H1 (cell line): ENCODE data around the gene ARID5A.

Source experiments
- ATF3 ChIP-seq: IDR thresholded peaks from 2 replicates; pipeline ENCODE4 v1.6.1; 2011; ENCODE audit warnings: low read depth, mild to moderate bottlenecking, low read length; ENCODE audit not compliant: insufficient read depth
- CEBPB ChIP-seq: IDR thresholded peaks from 2 replicates; pipeline ENCODE4 v1.6.1; 2012; ENCODE audit warnings: low read depth, low read length
- CTCF ChIP-seq, 3 experiments: IDR thresholded peaks; 1 replicate in 2 of 3; 2 replicates in 1 of 3; pipeline versions ENCODE4 v1.5.1 to v1.6.1; 2011; ENCODE audit warnings: low read length in 3 of 3, mild to moderate bottlenecking in 3 of 3, inconsistent platforms in 2 of 3, low read depth in 1 of 3, moderate library complexity in 1 of 3; ENCODE audit not compliant: insufficient read depth in 1 of 3; ENCODE audit errors: control extremely low read depth in 1 of 3
- EGR1 ChIP-seq: IDR thresholded peaks from 2 replicates; pipeline ENCODE4 v1.6.1; 2011; ENCODE audit warnings: low read depth, low read length, borderline replicate concordance
- EP300 ChIP-seq, 2 experiments: IDR thresholded peaks; 1 replicate in 1 of 2; 2 replicates in 1 of 2; pipeline ENCODE4 v1.6.1; 2011 to 2012; ENCODE audit warnings: low read depth in 2 of 2, low read length in 2 of 2, mild to moderate bottlenecking in 2 of 2, borderline replicate concordance in 1 of 2, inconsistent platforms in 1 of 2, moderate library complexity in 1 of 2
- EZH2 ChIP-seq: fragments of 200-600 bp; sonication (generic); IDR thresholded peaks from 2 replicates; pipeline ENCODE4 v1.7.1; 2012; ENCODE audit warnings: low read depth, mild to moderate bottlenecking, moderate library complexity, low read length, inconsistent platforms; ENCODE audit not compliant: severe bottlenecking
- GTF2F1 ChIP-seq: IDR thresholded peaks from 2 replicates; pipeline ENCODE4 v1.6.1; 2012; ENCODE audit warnings: low read depth, low read length, improper control_type of control experiment, borderline replicate concordance
- POLR2A ChIP-seq, 2 experiments: IDR thresholded peaks; 1 replicate in 1 of 2; 2 replicates in 1 of 2; pipeline ENCODE4 v1.6.1; 2011; ENCODE audit warnings: low read depth in 2 of 2, low read length in 2 of 2, mild to moderate bottlenecking in 2 of 2; ENCODE audit errors: control extremely low read depth in 1 of 2
- POLR2AphosphoS5 ChIP-seq: IDR thresholded peaks from 2 replicates; pipeline ENCODE4 v1.6.1; 2011; ENCODE audit warnings: low read depth, low read length
- RAD21 ChIP-seq, 2 experiments: IDR thresholded peaks in 1 of 2; conservative IDR thresholded peaks in 1 of 2; 2 replicates each; pipeline ENCODE4 v1.6.1; 2011; ENCODE audit warnings: low read depth in 2 of 2, low read length in 2 of 2, improper control_type of control experiment in 1 of 2, inconsistent platforms in 1 of 2, mild to moderate bottlenecking in 1 of 2, moderate library complexity in 1 of 2
- RFX5 ChIP-seq: IDR thresholded peaks from 2 replicates; pipeline ENCODE4 v1.6.1; 2011; ENCODE audit warnings: low read depth, low read length, improper control_type of control experiment, borderline replicate concordance
- TBP ChIP-seq: IDR thresholded peaks from 2 replicates; pipeline ENCODE4 v1.6.1; 2011; ENCODE audit warnings: low read depth, low read length, improper control_type of control experiment

- TF ChIP-seq RFX5 = no peak
- TF ChIP-seq EP300 (IDR thresholded peaks at IDR 0.05; ENCODE audit: borderline replicate concordance in 1 of 2, low read depth in 2 of 2, low read length in 2 of 2) = no peak
- TF ChIP-seq POLR2AphosphoS5 = no peak
- TF ChIP-seq CTCF (IDR thresholded peaks at IDR 0.05; ENCODE audit: control extremely low read depth in 1 of 3, insufficient read depth in 1 of 3, low read depth in 1 of 3, low read length in 3 of 3) = no peak
- TF ChIP-seq EGR1 = no peak
- TF ChIP-seq POLR2A (IDR thresholded peaks at IDR 0.05; ENCODE audit: control extremely low read depth in 1 of 2, low read depth in 2 of 2, low read length in 2 of 2) = no peak
- TF ChIP-seq TBP = no peak
- TF ChIP-seq EZH2 = no peak
- TF ChIP-seq RAD21 (IDR thresholded peaks at IDR 0.05 in 1 of 2, conservative IDR thresholded peaks at IDR 0.05 in 1 of 2; ENCODE audit: low read depth in 2 of 2, low read length in 2 of 2) = no peak
- no peak for TF ChIP-seq ATF3
- no peak for TF ChIP-seq CEBPB
- no peak for TF ChIP-seq GTF2F1
Observed at GRCh38 chr2:96522304-96523203, 14.0 kb upstream of the ARID5A start.
